Activated T-cell treated with anti-CD3 and anti-CD28 coated beads, Interleukin-2, amount 50 U/mL, for 72 hours (primary cell): ENCODE measurements around the gene SCIN. TPM values are rescaled to one million over a fixed set of nuclear protein-coding genes. Genes with fewer than 3 reads are reported as not detected.
A peak's percentile ranks its signal among the peaks of the same experiment; 100 is the strongest.
"Not testable (repeated sequence)": the region's sequence is repeated elsewhere in the genome, so short reads cannot be mapped to it uniquely, and the experiment has no call there.

Experiments
- ATAC-seq, 2 donors: fragments of 150-1000 bp; cut with Tn5 transposase; replicated peaks in 1 of 2; 2 replicates each; pipeline ENCODE4 v1.10.0; 2021; ENCODE audit warnings: moderate library complexity in 2 of 2, mild to moderate bottlenecking in 1 of 2
- DNase-seq, 2 donors: peaks; one replicate each; pipeline ENCODE4 v3.0.0; 2021 to 2022; ENCODE audit warnings: mixed read lengths in 1 of 2
- H3K27ac Mint-ChIP-seq: one replicate; pipeline ENCODE4 v1.8.0; 2022; ENCODE audit warnings: mild to moderate bottlenecking, moderate library complexity, mixed read lengths
- H3K27me3 Mint-ChIP-seq: one replicate; pipeline ENCODE4 v1.8.0; 2022; ENCODE audit warnings: low read depth, mixed read lengths
- H3K36me3 Mint-ChIP-seq, 2 donors: one replicate each; pipeline ENCODE4 v1.8.0; 2022; ENCODE audit warnings: mixed read lengths in 2 of 2, mild to moderate bottlenecking in 1 of 2; ENCODE audit not compliant: insufficient read depth in 2 of 2
- H3K4me1 Mint-ChIP-seq: one replicate; pipeline ENCODE4 v1.8.0; 2022; ENCODE audit warnings: low read depth, mixed read lengths
- H3K4me3 Mint-ChIP-seq, 2 donors: one replicate each; pipeline ENCODE4 v1.8.0; 2022; ENCODE audit warnings: mild to moderate bottlenecking in 2 of 2, mixed read lengths in 2 of 2, moderate library complexity in 2 of 2
- H3K9me3 Mint-ChIP-seq, 2 donors: one replicate each; pipeline ENCODE4 v1.8.0; 2022; ENCODE audit warnings: mixed read lengths in 2 of 2
- total RNA-seq, 2 donors: library from RNA; stranded (reverse); gene quantifications; one replicate each; pipeline ENCODE4 v1.2.3, GENCODE V29; 2022

Gene SCIN
- total RNA-seq, 2 donors from 2014 or later = 0.10 to 0.14 TPM

GRCh38 chr7:12635830-12636229 lies 65.3 kb downstream of the SCIN start:
- H3K4me3 Mint-ChIP-seq = peak overlapping the region; percentile 73 to 83
- peaks cover 10% of the 10 kb centered on the region for H3K4me1 Mint-ChIP-seq
- peak overlapping the region; percentile 69 for H3K27ac Mint-ChIP-seq
- H3K27me3 Mint-ChIP-seq = no peaks in the 10 kb centered on the region
- no peaks in the 10 kb centered on the region for H3K9me3 Mint-ChIP-seq
- ATAC-seq (peak; percentile 58 to 76), DNase-seq (peak; percentile 2 to 9)
- H3K36me3 Mint-ChIP-seq = no peaks in the 10 kb centered on the region

- Mint-ChIP-seq H3K27me3 (no peaks in the 10 kb centered on the region), H3K4me3 (no peak overlapping the region), H3K36me3 (no peaks in the 10 kb centered on the region), H3K27ac (no peak overlapping the region), H3K4me1 (peaks cover 10% of the 10 kb centered on the region), H3K9me3 (no peaks in the 10 kb centered on the region)
- no peak for DNase-seq
- no peak for ATAC-seq
Measured at GRCh38 chr7:12637328-12637727, 66.8 kb downstream of the SCIN start.

- H3K36me3 Mint-ChIP-seq = no peaks in the 10 kb centered on the region
- DNase-seq (no peak), ATAC-seq (peak in 1 of 2 donors; percentile 60)
- peak overlapping the region; percentile 69 for H3K27ac Mint-ChIP-seq
- H3K4me1 Mint-ChIP-seq = peaks cover 10% of the 10 kb centered on the region
- H3K9me3 Mint-ChIP-seq = no peaks in the 10 kb centered on the region
- H3K27me3 Mint-ChIP-seq = no peaks in the 10 kb centered on the region
- H3K4me3 Mint-ChIP-seq = peak overlapping the region; percentile 70 to 73
Measured at GRCh38 chr7:12637819-12638592, 67.5 kb downstream of the SCIN start.

GRCh38 chr7:12638851-12639456 lies 68.4 kb downstream of the SCIN start:
- Mint-ChIP-seq H3K27me3 (no peaks in the 10 kb centered on the region), H3K4me1 (peaks cover 10% of the 10 kb centered on the region), H3K4me3 (no peak overlapping the region), H3K27ac (no peak overlapping the region), H3K36me3 (no peaks in the 10 kb centered on the region), H3K9me3 (no peaks in the 10 kb centered on the region)
- ATAC-seq (peak in 1 of 2 donors; percentile 25), DNase-seq (no peak)

GRCh38 chr7:12640299-12641096 lies 70.0 kb downstream of the SCIN start:
- Mint-ChIP-seq H3K4me1 (peaks cover 10% of the 10 kb centered on the region), H3K4me3 (no peak overlapping the region), H3K36me3 (no peaks in the 10 kb centered on the region), H3K9me3 (no peaks in the 10 kb centered on the region), H3K27ac (no peak overlapping the region), H3K27me3 (no peaks in the 10 kb centered on the region)
- no peak for DNase-seq
- ATAC-seq = no peak

- no peak overlapping the region for H3K27ac Mint-ChIP-seq
- ATAC-seq (no peak), DNase-seq (no peak)
- no peaks in the 10 kb centered on the region for H3K9me3 Mint-ChIP-seq
- H3K36me3 Mint-ChIP-seq = no peaks in the 10 kb centered on the region
- H3K4me1 Mint-ChIP-seq = peaks cover 3% of the 10 kb centered on the region
- no peak overlapping the region for H3K4me3 Mint-ChIP-seq
- H3K27me3 Mint-ChIP-seq = no peaks in the 10 kb centered on the region
Measured at GRCh38 chr7:12641196-12641595, 70.7 kb downstream of the SCIN start.

GRCh38 chr7:12642508-12642907 lies 72.0 kb downstream of the SCIN start:
- no peak for ATAC-seq
- H3K4me3 Mint-ChIP-seq = no peak overlapping the region
- no peaks in the 10 kb centered on the region for H3K4me1 Mint-ChIP-seq

GRCh38 chr7:12643001-12643643 lies 72.6 kb downstream of the SCIN start:
- Mint-ChIP-seq H3K4me1 (no peaks in the 10 kb centered on the region), H3K27me3 (no peaks in the 10 kb centered on the region), H3K36me3 (no peaks in the 10 kb centered on the region), H3K4me3 (no peak overlapping the region), H3K9me3 (no peaks in the 10 kb centered on the region), H3K27ac (no peak overlapping the region)
- DNase-seq = no peak
- no peak for ATAC-seq

More at GRCh38 chr7:12642508-12642907, 72.0 kb downstream of the SCIN start:
- no peak for DNase-seq
- no peaks in the 10 kb centered on the region for H3K36me3 Mint-ChIP-seq
- no peak overlapping the region for H3K27ac Mint-ChIP-seq
- no peaks in the 10 kb centered on the region for H3K27me3 Mint-ChIP-seq
- no peaks in the 10 kb centered on the region for H3K9me3 Mint-ChIP-seq

GRCh38 chr7:12643644-12644043 lies 73.1 kb downstream of the SCIN start:
- Mint-ChIP-seq H3K27ac (no peak overlapping the region), H3K27me3 (no peaks in the 10 kb centered on the region), H3K4me3 (no peak overlapping the region), H3K36me3 (no peaks in the 10 kb centered on the region), H3K9me3 (no peaks in the 10 kb centered on the region), H3K4me1 (no peaks in the 10 kb centered on the region)
- DNase-seq (no peak), ATAC-seq (no peak)

GRCh38 chr7:12645212-12645611 lies 74.7 kb downstream of the SCIN start:
- not testable (repeated sequence) for H3K4me3 Mint-ChIP-seq, H3K9me3 Mint-ChIP-seq, DNase-seq, H3K27me3 Mint-ChIP-seq, H3K4me1 Mint-ChIP-seq, H3K36me3 Mint-ChIP-seq, ATAC-seq, H3K27ac Mint-ChIP-seq

GRCh38 chr7:12646139-12646538 lies 75.6 kb downstream of the SCIN start:
- Mint-ChIP-seq H3K27me3 (no peaks in the 10 kb centered on the region), H3K27ac (no peak overlapping the region), H3K9me3 (no peaks in the 10 kb centered on the region), H3K4me1 (no peaks in the 10 kb centered on the region), H3K36me3 (no peaks in the 10 kb centered on the region), H3K4me3 (no peak overlapping the region)
- ATAC-seq = no peak
- no peak for DNase-seq

GRCh38 chr7:12647364-12648219 lies 77.1 kb downstream of the SCIN start:
- no peak overlapping the region for H3K27ac Mint-ChIP-seq
- H3K4me1 Mint-ChIP-seq = no peaks in the 10 kb centered on the region
- DNase-seq (no peak), ATAC-seq (no peak)
- no peaks in the 10 kb centered on the region for H3K36me3 Mint-ChIP-seq
- no peaks in the 10 kb centered on the region for H3K27me3 Mint-ChIP-seq
- no peaks in the 10 kb centered on the region for H3K9me3 Mint-ChIP-seq
- no peak overlapping the region for H3K4me3 Mint-ChIP-seq
